Kidney (tissue), 14 donors: ENCODE measurements around the gene FOLR1. TPM values are rescaled to one million over a fixed set of nuclear protein-coding genes. Genes with fewer than 3 reads are reported as not detected.
"Not testable (repeated sequence)": the region's sequence is repeated elsewhere in the genome, so short reads cannot be mapped to it uniquely, and the experiment has no call there.

Experiments
- DNase-seq, 5 donors: peaks; one replicate each; pipeline ENCODE4 v3.0.0-alpha.2; 2013 to 2020
- FAIRE-seq: peaks from 2 replicates; lab custom pipeline; 2012; peaks lifted over from hg19 to GRCh38; lab: Jason Lieb, UNC
- H3K27ac ChIP-seq, 2 donors: one replicate each; pipeline ENCODE4 v1.7.0; 2013; ENCODE audit warnings: low read depth in 2 of 2, low read length in 2 of 2, inconsistent platforms in 1 of 2
- H3K27me3 ChIP-seq: one replicate; pipeline ENCODE4 v1.7.1; 2013; ENCODE audit warnings: low read length, inconsistent platforms; ENCODE audit not compliant: control insufficient read depth, insufficient read depth
- H3K36me3 ChIP-seq, 3 donors: one replicate each; pipeline versions ENCODE4 v1.7.0 to v1.7.1; 2013; ENCODE audit warnings: low read length in 3 of 3, control low read depth in 1 of 3, inconsistent platforms in 1 of 3; ENCODE audit not compliant: insufficient read depth in 3 of 3, control insufficient read depth in 2 of 3
- H3K4me1 ChIP-seq, 3 donors: one replicate each; pipeline versions ENCODE4 v1.7.0 to v1.7.1; 2013; ENCODE audit warnings: low read length in 3 of 3, inconsistent platforms in 1 of 3, low read depth in 1 of 3; ENCODE audit not compliant: control insufficient read depth in 2 of 3, insufficient read depth in 2 of 3
- H3K4me3 ChIP-seq, 3 donors: one replicate each; pipeline versions ENCODE4 v1.7.0 to v1.8.1; 2013; ENCODE audit warnings: low read length in 3 of 3, control low read depth in 1 of 3, inconsistent platforms in 1 of 3
- H3K9ac ChIP-seq, 3 donors: one replicate each; pipeline versions ENCODE4 v1.7.0 to v1.7.1; 2013; ENCODE audit warnings: low read length in 3 of 3, control low read depth in 1 of 3, inconsistent platforms in 1 of 3
- H3K9me3 ChIP-seq, 3 donors: one replicate each; pipeline versions ENCODE4 v1.7.0 to v1.7.1; 2013; ENCODE audit warnings: low read length in 3 of 3, control low read depth in 1 of 3, inconsistent platforms in 1 of 3; ENCODE audit not compliant: control insufficient read depth in 2 of 3, insufficient read depth in 1 of 3
- intact Hi-C: fragments of 100-400 bp; cut with DNase I; formaldehyde crosslinking; loops from one replicate; pipeline ENCODE4 v1.11.1; 2022
- polyA plus RNA-seq: library from polyadenylated mRNA; stranded (reverse); fragments of 350-450 nt; fragmentation: Illumina TruSeq; extraction: RNeasy Lipid Tissue Mini Kit (QIAGEN cat#74804); gene quantifications from one replicate; pipeline ENCODE4 v1.2.3, GENCODE V29; 2014; ENCODE audit warnings: low read depth, low replicate concordance; ENCODE audit not compliant: insufficient read depth
- total RNA-seq: library from RNA; stranded (reverse); fragmentation: NEBNext Ultra II Directional; extraction: Animal tissue kit (Norgen Biotek cat#: 25700); gene quantifications from one replicate; pipeline ENCODE4 v1.2.1, GENCODE V29; 2021
- TF ChIP-seq, protein P1 (sequence below): IDR thresholded peaks from 3 replicates; pipeline ENCODE4 v1.5.1; 2012; ENCODE audit warnings: mild to moderate bottlenecking, moderate library complexity, borderline replicate concordance; ENCODE audit not compliant: insufficient read depth; ENCODE audit errors: extremely low read depth
- donor health status: control.
- donor health status: control.
- donor health status: control.
- donor health status: control.
- donor health status: control.
- donor health status: DM: yes; HTN: yes; CAD: no.
- donor health status: Normal renal cell carcinoma (clear cell type).

Gene FOLR1
- total and polyA plus RNA-seq, 2 donors from 2014 or later, result 41.2 to 297 TPM

DNA sequence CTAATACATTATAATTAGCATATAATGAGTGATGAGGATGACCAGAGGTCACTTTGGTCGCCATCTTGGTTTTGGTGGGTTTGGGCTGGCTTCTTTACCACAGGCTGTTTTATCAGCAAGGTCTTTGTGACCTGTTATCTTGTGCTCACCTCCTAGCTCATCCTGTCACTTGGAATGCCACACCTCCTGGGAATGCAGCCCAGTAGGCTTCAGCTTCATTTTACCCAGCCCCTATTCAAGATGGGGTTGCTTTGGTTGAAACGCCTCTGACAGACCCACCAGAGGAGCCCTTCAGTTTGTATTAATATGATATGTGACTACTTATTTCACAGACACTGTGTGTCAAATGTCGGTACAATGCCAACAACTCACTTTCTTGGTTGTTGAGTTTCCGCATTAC is 36.2 kb upstream of the FOLR1 start:
- H3K9ac ChIP-seq, result no peak overlapping the region
- FAIRE-seq, result no peak
- intact Hi-C loops, result no loop called here

DNA sequence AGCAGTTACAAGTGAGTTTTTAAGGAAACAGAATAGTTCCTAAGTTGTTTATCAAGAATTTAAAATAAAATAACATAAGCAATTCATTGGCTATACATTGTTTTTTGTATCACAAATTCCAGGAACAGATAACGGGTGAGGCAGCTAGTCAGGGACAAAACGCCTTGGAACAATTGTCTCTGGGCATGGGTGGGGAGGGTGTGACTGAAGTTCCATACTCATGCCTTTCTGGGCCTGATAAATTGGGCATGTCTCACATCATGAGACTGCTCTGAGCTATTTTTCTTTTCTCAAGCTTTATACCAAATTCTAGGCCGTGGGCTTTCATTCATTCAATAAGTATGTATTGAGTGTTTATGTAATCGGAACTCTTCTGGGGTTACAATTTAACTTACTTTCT is 34.8 kb upstream of the FOLR1 start:
- FAIRE-seq (no peak), DNase-seq (no peak)
- intact Hi-C loops, result no loop called here
- H3K27ac ChIP-seq, result no peak overlapping the region
- no peak overlapping the region for H3K4me3 ChIP-seq
- H3K27me3 ChIP-seq, result no peaks in the 10 kb centered on the region
- TF ChIP-seq, protein P1, sequence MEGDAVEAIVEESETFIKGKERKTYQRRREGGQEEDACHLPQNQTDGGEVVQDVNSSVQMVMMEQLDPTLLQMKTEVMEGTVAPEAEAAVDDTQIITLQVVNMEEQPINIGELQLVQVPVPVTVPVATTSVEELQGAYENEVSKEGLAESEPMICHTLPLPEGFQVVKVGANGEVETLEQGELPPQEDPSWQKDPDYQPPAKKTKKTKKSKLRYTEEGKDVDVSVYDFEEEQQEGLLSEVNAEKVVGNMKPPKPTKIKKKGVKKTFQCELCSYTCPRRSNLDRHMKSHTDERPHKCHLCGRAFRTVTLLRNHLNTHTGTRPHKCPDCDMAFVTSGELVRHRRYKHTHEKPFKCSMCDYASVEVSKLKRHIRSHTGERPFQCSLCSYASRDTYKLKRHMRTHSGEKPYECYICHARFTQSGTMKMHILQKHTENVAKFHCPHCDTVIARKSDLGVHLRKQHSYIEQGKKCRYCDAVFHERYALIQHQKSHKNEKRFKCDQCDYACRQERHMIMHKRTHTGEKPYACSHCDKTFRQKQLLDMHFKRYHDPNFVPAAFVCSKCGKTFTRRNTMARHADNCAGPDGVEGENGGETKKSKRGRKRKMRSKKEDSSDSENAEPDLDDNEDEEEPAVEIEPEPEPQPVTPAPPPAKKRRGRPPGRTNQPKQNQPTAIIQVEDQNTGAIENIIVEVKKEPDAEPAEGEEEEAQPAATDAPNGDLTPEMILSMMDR, result no peak
- H3K36me3 ChIP-seq, result no peaks in the 10 kb centered on the region
- no peak overlapping the region for H3K9ac ChIP-seq
- no peaks in the 10 kb centered on the region for H3K9me3 ChIP-seq
- H3K4me1 ChIP-seq, result no peaks in the 10 kb centered on the region

More for the DNA sequence above, 36.2 kb upstream of the FOLR1 start:
- no peaks in the 10 kb centered on the region for H3K27me3 ChIP-seq
- TF ChIP-seq, protein P1, result no peak
- H3K9me3 ChIP-seq, result no peaks in the 10 kb centered on the region
- H3K27ac ChIP-seq, result no peak overlapping the region
- no peaks in the 10 kb centered on the region for H3K36me3 ChIP-seq
- no peak overlapping the region for H3K4me3 ChIP-seq
- H3K4me1 ChIP-seq, result no peaks in the 10 kb centered on the region
- DNase-seq, result no peak

DNA sequence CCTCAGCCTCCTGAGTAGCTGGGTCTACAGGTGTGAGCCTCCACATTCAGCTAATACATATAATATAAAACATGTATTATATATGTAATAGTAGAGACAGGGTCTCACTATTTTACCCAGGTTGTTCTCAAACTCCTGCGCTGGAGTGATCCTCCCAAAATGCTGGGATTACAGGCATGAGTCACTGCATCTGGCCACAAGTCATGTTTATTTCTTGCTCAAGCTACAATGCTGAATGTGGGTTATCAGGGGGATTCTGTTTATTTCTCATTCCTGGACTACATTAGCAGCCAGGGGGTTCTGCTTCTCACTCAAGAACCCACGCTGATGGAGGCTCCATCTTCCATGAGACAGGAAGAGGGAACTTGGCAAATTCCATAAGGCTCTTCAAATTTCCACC is 31.6 kb upstream of the FOLR1 start:
- TF ChIP-seq, protein P1, result no peak
- intact Hi-C loops, result no loop called here
- no peak for FAIRE-seq
- Histone ChIP-seq H3K9me3 (no peaks in the 10 kb centered on the region), H3K27me3 (no peaks in the 10 kb centered on the region), H3K9ac (no peak overlapping the region), H3K27ac (no peak overlapping the region), H3K4me1 (no peaks in the 10 kb centered on the region), H3K4me3 (no peak overlapping the region), H3K36me3 (no peaks in the 10 kb centered on the region)
- no peak for DNase-seq

DNA sequence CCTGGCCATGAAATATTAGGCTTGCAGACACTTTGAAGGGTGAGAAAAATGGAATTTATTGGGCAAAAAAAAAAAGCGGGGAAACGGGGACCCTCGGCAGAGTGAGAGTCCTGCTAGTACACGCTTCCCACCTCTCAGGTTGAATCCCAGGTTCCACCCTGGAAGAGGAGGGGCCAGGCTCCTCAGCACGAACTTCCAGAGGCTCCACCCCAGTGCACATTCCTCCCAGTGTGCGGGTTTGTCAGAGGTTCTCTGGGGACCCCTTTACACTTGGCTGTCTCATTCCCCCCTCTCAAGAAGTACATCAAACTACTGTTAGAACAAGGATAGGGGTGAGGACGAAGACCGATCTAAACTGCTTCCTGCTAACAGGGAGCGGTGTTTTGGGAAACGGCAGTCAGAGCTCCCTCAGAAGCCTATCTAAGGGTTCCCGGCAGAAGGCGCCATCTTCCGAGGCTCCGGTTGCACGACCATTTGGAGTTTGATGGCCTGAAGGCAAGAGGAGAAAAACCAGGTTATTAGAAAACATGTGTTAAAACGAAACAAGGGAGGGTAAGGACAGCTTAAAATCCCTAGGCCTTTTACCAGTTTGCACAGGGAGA is 28.9 kb upstream of the FOLR1 start:
- H3K4me3 ChIP-seq, result no peak overlapping the region
- intact Hi-C loops, result no loop called here
- no peaks in the 10 kb centered on the region for H3K27me3 ChIP-seq
- no peak for DNase-seq
- no peaks in the 10 kb centered on the region for H3K9me3 ChIP-seq
- no peak overlapping the region for H3K27ac ChIP-seq
- no peak overlapping the region for H3K9ac ChIP-seq
- H3K36me3 ChIP-seq, result no peaks in the 10 kb centered on the region
- no peak for FAIRE-seq
- no peaks in the 10 kb centered on the region for H3K4me1 ChIP-seq
- TF ChIP-seq, protein P1, result no peak

DNA sequence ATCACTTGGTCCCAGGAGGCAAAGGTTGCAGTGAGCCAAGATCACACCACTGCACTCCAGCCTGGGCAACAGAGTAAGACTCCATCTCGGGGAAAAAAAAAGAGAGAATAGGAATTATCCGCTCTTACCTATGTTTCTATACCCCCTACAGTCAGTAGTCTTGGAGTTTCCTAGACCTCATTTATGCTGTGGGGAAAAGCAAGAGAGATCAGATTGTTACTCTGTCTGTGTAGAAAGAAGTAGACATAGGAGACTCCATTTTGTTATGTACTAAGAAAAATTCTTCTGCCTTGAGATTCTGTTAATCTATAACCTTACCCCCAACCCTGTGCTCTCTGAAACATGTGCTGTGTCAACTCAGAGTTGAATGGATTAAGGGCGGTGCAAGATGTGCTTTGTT is 27.8 kb upstream of the FOLR1 start:
- FAIRE-seq, H3K9ac ChIP-seq, H3K4me3 ChIP-seq, H3K27me3 ChIP-seq, H3K9me3 ChIP-seq, H3K27ac ChIP-seq, intact Hi-C loops, H3K36me3 ChIP-seq, DNase-seq, H3K4me1 ChIP-seq: not testable (repeated sequence)
